ENCODE data around the gene CDON.

GRCh38 chr11:125948278-125949051 is 114.2 kb downstream of the CDON start:
- TF ChIP-seq CTCF (IDR thresholded peaks at IDR 0.05) = no peak
- TF ChIP-seq EP300 (IDR thresholded peaks at IDR 0.05) = no peak
